MM.1S (cell line): ENCODE data around the gene SOCS4.

ENCODE experiments used
- EZH2 ChIP-seq: fragments of 300-600 bp; sonication (generic); optimal IDR thresholded peaks from 2 replicates; pipeline ENCODE3; 2017; ENCODE audit warnings: low read depth, mild to moderate bottlenecking, antibody characterized with exemption, low read length, mixed read lengths
- TF ChIP-seq, protein P1 (sequence below): fragments of 300-600 bp; sonication (generic); IDR thresholded peaks from 2 replicates; pipeline ENCODE4 v1.5.1; 2016; ENCODE audit warnings: antibody characterized with exemption, low read length, mixed read lengths

DNA sequence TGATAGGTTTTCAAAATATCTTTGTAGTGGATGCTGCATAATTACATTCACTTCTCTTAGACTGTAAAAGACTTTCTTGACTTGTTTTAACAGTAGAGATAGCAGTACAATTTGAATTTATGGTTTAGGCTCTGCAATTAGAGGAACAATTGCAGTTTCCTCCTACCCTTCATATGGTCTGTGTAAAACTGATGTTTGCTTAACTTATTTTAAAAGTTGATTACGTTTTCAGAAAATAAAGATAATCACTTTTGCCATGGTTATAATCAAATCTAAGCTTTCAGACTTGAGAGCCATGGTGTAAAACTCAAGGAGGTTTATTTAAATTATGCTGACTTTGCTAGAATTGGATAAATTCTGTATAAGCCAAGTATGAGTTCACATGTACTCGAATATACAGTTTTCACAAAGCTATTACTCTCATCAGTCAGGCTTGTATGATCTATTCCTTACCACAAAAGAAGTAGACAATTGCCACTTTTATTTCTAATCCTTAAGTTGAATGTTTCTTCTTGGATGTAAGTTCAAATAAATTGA is 21.9 kb downstream of the SOCS4 start:
- TF ChIP-seq, protein P1, sequence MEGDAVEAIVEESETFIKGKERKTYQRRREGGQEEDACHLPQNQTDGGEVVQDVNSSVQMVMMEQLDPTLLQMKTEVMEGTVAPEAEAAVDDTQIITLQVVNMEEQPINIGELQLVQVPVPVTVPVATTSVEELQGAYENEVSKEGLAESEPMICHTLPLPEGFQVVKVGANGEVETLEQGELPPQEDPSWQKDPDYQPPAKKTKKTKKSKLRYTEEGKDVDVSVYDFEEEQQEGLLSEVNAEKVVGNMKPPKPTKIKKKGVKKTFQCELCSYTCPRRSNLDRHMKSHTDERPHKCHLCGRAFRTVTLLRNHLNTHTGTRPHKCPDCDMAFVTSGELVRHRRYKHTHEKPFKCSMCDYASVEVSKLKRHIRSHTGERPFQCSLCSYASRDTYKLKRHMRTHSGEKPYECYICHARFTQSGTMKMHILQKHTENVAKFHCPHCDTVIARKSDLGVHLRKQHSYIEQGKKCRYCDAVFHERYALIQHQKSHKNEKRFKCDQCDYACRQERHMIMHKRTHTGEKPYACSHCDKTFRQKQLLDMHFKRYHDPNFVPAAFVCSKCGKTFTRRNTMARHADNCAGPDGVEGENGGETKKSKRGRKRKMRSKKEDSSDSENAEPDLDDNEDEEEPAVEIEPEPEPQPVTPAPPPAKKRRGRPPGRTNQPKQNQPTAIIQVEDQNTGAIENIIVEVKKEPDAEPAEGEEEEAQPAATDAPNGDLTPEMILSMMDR: no peak
- no peak for TF ChIP-seq EZH2
